Fibroblast of the aortic adventitia (primary cell): ENCODE data around the gene GPR137B. TPM values are rescaled to one million over a fixed set of nuclear protein-coding genes. Genes with fewer than 3 reads are reported as not detected.

Experiments
- DNase-seq: peaks from one replicate; pipeline ENCODE4 v3.0.0-alpha.2; 2010; ENCODE audit warnings: low read depth
- H3K4me3 ChIP-seq: 2 replicates; pipeline ENCODE4 v1.5.1; 2011; ENCODE audit warnings: low read depth, mild to moderate bottlenecking, control low read depth, low read length, moderate library complexity
- CTCF ChIP-seq: IDR thresholded peaks from 2 replicates; pipeline ENCODE4 v1.5.1; 2011; ENCODE audit warnings: mild to moderate bottlenecking, low read length, control low read depth, inconsistent platforms; ENCODE audit not compliant: insufficient read depth
- total RNA-seq: library from RNA; depleted of rRNA; stranded (reverse); fragments of >200 nt; gene quantifications from 2 replicates; pipeline ENCODE4 v1.2.3, GENCODE V29; 2012; ENCODE audit warnings: low replicate concordance

The GPR137B gene
- total RNA-seq, 1 donor: 14.9 TPM

GRCh38 chr1:236163463-236164153 is 21.3 kb downstream of the GPR137B start:
- no peak overlapping the region for H3K4me3 ChIP-seq
- TF ChIP-seq CTCF: no peak
- DNase-seq: no peak

DNA sequence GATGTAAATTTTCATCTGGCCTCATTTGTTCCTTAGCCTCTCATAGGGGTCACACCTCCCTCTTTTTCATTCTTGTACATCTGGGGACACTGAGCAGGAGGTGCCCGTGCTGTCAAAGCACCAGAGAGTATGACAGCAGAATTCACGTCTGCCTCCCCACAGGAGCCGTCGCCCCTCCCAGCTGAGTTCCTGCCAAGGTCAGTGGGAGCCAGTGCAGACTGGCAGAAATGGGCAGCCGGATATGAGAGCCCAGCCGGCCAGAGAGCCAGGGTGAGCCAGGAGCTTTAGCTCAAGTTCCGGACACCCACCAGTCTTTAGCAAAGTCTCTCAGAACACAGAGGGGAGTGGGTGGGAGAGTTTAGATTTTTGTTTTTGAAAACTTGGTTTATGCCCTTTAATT is 21.9 kb downstream of the GPR137B start:
- TF ChIP-seq CTCF: no peak
- H3K4me3 ChIP-seq: no peak overlapping the region
- DNase-seq: no peak

DNA sequence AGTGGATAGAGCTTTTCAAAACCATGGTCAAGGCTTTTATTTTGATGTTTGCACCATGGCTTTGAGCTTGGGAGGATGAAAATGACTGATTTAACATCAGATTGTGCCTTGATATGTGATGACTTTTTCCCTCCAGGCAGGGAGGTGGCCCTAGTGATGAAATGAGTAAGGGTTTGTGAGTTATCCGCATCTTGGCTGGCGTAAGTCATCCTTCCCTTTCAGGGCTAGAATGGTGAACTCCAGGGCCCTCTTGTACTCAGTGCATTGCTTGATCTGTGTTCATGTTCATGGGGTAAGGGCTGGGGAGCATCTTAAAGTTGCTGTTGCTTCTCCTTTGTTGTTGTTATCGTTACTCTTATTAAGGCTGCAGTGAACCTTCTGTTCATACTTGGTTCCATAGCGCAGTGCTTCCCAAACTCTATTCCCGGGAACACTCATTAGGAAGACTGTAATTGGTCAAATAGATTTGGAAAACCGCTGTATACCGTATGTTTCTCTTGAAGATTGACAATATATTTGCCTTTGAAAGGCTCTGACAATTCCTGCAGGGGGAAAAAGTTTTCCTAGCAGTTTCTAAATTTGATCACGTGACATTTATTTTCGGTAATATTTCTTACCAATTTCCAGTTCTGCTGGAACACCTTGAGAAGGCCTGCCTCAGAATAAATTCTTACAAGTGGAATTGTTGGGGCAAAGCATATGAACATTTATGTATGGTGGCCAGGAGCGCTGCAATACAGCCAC is 23.1 kb downstream of the GPR137B start:
- no peak for DNase-seq
- TF ChIP-seq CTCF: no peak
- no peak overlapping the region for H3K4me3 ChIP-seq

DNA sequence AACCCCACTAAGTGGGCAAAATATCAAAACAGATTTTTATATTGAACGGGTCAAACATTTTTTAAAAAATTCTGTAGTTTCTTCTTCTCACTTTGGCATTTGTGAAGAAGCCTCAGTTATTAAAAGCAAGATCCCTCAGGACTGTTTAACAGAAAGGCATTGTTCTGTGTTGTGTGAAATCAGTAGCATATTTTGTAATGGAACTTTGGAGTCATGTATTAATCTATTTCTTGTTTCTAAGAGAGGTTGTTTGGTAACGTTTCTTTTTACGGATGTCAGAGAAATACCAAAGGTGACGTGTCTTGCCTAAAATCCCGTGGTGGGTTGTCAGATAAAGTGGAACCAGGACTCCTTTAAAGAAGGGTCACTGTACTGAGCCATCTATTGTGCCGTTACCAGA is 23.7 kb downstream of the GPR137B start:
- DNase-seq: no peak
- no peak for TF ChIP-seq CTCF
- H3K4me3 ChIP-seq: no peak overlapping the region

DNA sequence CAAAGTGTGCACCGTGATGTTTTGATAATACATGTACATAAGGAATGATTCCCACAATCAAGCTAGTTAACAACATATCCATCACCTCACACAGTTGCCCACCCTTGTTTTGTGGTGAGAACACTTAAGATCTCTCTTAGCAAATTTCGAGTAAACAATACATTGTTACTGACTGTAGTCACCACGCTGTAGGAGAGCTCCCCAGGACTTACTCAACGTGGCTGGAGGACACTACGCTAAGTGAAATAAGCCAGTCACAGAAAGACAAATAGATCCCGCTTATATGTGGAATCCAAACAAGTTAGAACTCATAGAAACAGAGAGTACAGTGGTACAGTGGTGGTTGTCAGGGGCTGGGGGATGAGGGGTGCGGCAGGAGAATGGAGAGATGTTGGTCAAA is 24.8 kb downstream of the GPR137B start:
- TF ChIP-seq CTCF: no peak
- no peak overlapping the region for H3K4me3 ChIP-seq
- no peak for DNase-seq

- H3K4me3 ChIP-seq: no peak overlapping the region
- no peak for DNase-seq
- TF ChIP-seq CTCF: no peak
These were observed 25.2 kb downstream of the GPR137B start for GRCh38 chr1:236167578-236167977.
